Ishikawa (cell line): ENCODE measurements around the gene FAT2.

ENCODE experiments used
- CEBPB ChIP-seq: IDR thresholded peaks from 2 replicates; pipeline ENCODE4 v1.6.1; 2012
- CREB1 ChIP-seq: IDR thresholded peaks from 2 replicates; pipeline ENCODE4 v1.6.1; 2012; ENCODE audit warnings: low read depth
- EGR1 ChIP-seq: IDR thresholded peaks from 2 replicates; pipeline ENCODE4 v1.6.1; 2012
- EP300 ChIP-seq: IDR thresholded peaks from 2 replicates; pipeline ENCODE4 v1.6.1; 2012; ENCODE audit warnings: borderline replicate concordance
- MAX ChIP-seq: IDR thresholded peaks from 2 replicates; pipeline ENCODE4 v1.6.1; 2012
- NFIC ChIP-seq: IDR thresholded peaks from 2 replicates; pipeline ENCODE4 v1.6.1; 2012
- RAD21 ChIP-seq: IDR thresholded peaks from 2 replicates; pipeline ENCODE4 v1.6.1; 2012; ENCODE audit warnings: low read depth
- REST ChIP-seq: IDR thresholded peaks from 2 replicates; pipeline ENCODE4 v1.6.1; 2012; ENCODE audit warnings: low read depth, mild to moderate bottlenecking
- TAF1 ChIP-seq: IDR thresholded peaks from 2 replicates; pipeline ENCODE4 v1.6.1; 2012; ENCODE audit warnings: low read depth, mild to moderate bottlenecking
- TEAD4 ChIP-seq: IDR thresholded peaks from 2 replicates; pipeline ENCODE4 v1.6.1; 2012
- USF1 ChIP-seq: IDR thresholded peaks from 2 replicates; pipeline ENCODE4 v1.6.1; 2012
- YY1 ChIP-seq: IDR thresholded peaks from 2 replicates; pipeline ENCODE4 v1.6.1; 2012; ENCODE audit warnings: low read depth
- ZBTB7A ChIP-seq: IDR thresholded peaks from 2 replicates; pipeline ENCODE4 v1.6.1; 2012; ENCODE audit warnings: low read depth

The FAT2 gene

GRCh38 chr5:151547364-151547763 is 43.8 kb downstream of the FAT2 start:
- no peak for TF ChIP-seq REST

GRCh38 chr5:151541571-151541970 is 49.6 kb downstream of the FAT2 start:
- TF ChIP-seq EGR1 (no peak), RAD21 (no peak), MAX (no peak), REST (no peak), NFIC (no peak), ZBTB7A (no peak), EP300 (no peak), YY1 (no peak), USF1 (no peak), TEAD4 (no peak), CEBPB (no peak), CREB1 (no peak), TAF1 (no peak)
